Panc1 (cell line): ENCODE results near the gene GANC. TPM values are rescaled to one million over a fixed set of nuclear protein-coding genes. Genes with fewer than 3 reads are reported as not detected.

Experiments
- ATAC-seq: fragments of 200-7000 bp; cut with Tn5 transposase; 2 replicates; pipeline ENCODE4 v1.9.1; 2020; ENCODE audit warnings: mild to moderate bottlenecking, moderate library complexity
- BruUV-seq: library from RNA; stranded (reverse); fragments of 400-500 nt; replicated peaks from 2 replicates; lab custom pipeline; 2021; lab: Mats Ljungman, UMichigan
- CTCF ChIA-PET: fragments of 300-600 bp; sonication (Branson Sonifier 250); formaldehyde crosslinking; loops from one replicate; lab custom pipeline; 2022; ENCODE audit warnings: antibody characterized with exemption; lab: Charles Lee
- POLR2A ChIA-PET: fragments of 300-600 bp; sonication (Branson Sonifier 250); formaldehyde crosslinking; loops from one replicate; lab custom pipeline; 2022; ENCODE audit warnings: antibody characterized with exemption; lab: Charles Lee
- DNase-seq: peaks from one replicate; pipeline ENCODE4 v3.0.0-alpha.2; 2010; ENCODE audit warnings: low read depth, low spot score
- H3K27ac ChIP-seq: 2 replicates; pipeline ENCODE4 v1.5.1; 2011; ENCODE audit warnings: mild to moderate bottlenecking, low read length, inconsistent platforms
- H3K27me3 ChIP-seq: fragments of 200-500 bp; sonication (Bioruptor generic); 2 replicates; pipeline ENCODE4 v1.6.0; 2014; ENCODE audit warnings: low read length, inconsistent platforms; ENCODE audit not compliant: control insufficient read depth, insufficient read depth
- H3K36me3 ChIP-seq: fragments of 200-500 bp; sonication (Bioruptor generic); 2 replicates; pipeline ENCODE4 v1.5.1; 2014; ENCODE audit warnings: inconsistent platforms, mild to moderate bottlenecking, low read length, moderate library complexity; ENCODE audit not compliant: control insufficient read depth, insufficient read depth
- H3K4me1 ChIP-seq: 2 replicates; pipeline ENCODE4 v1.5.1; 2011; ENCODE audit warnings: inconsistent platforms, mild to moderate bottlenecking, low read length, moderate library complexity; ENCODE audit not compliant: control insufficient read depth, insufficient read depth
- H3K4me3 ChIP-seq, 2 experiments: 2 replicates each; pipeline ENCODE4 v1.5.1; 2011 to 2012; ENCODE audit warnings: low read depth in 2 of 2, low read length in 2 of 2, mild to moderate bottlenecking in 2 of 2, inconsistent platforms in 1 of 2, moderate library complexity in 1 of 2
- H3K9me3 ChIP-seq: fragments of 200-500 bp; sonication (Bioruptor generic); 2 replicates; pipeline ENCODE4 v1.5.1; 2014; ENCODE audit warnings: low read depth, mild to moderate bottlenecking, inconsistent platforms, low read length, moderate library complexity; ENCODE audit not compliant: control insufficient read depth, insufficient read depth
- POLR2AphosphoS5 ChIP-seq: IDR thresholded peaks from 2 replicates; pipeline ENCODE4 v1.6.1; 2012; ENCODE audit warnings: mild to moderate bottlenecking, low read depth, low read length, moderate library complexity
- SIN3A ChIP-seq: IDR thresholded peaks from 2 replicates; pipeline ENCODE4 v1.6.1; 2012; ENCODE audit warnings: low read depth, mild to moderate bottlenecking, low read length, moderate library complexity, borderline replicate concordance; ENCODE audit not compliant: insufficient read depth
- TCF7L2 ChIP-seq: IDR thresholded peaks from 2 replicates; pipeline ENCODE4 v1.6.1; 2011; ENCODE audit warnings: mild to moderate bottlenecking, low read depth, low read length, inconsistent platforms
- in situ Hi-C: cut with HindIII; loops from 2 replicates; pipeline ENCODE4 v1.10.0; 2016; ENCODE audit warnings: low sequenced_read_pairs, low pct_unique_long_range_greater_than_20kb
- intact Hi-C: fragments of 100-400 bp; cut with micrococcal nuclease; formaldehyde crosslinking; loops from one replicate; pipeline ENCODE4 v1.10.0; 2022; ENCODE audit not compliant: unreplicated experiment
- total RNA-seq: library from RNA; stranded (reverse); gene quantifications from one replicate; pipeline ENCODE4 v1.2.1, GENCODE V29; 2021; ENCODE audit not compliant: unreplicated experiment
- TF ChIP-seq, protein P1 (sequence below): fragments of 450-650 bp; IDR thresholded peaks from 2 replicates; pipeline ENCODE4 v1.5.1; 2017; ENCODE audit warnings: mild to moderate bottlenecking
- TF ChIP-seq, protein P2 (sequence below), 2 experiments: IDR thresholded peaks; 2 replicates each; pipeline ENCODE4 v1.6.1; 2011 to 2012; ENCODE audit warnings: low read depth in 2 of 2, control low read depth in 1 of 2, low read length in 1 of 2, mild to moderate bottlenecking in 1 of 2, moderate library complexity in 1 of 2; ENCODE audit not compliant: insufficient read depth in 1 of 2

The GANC gene
- total RNA-seq, 1 experiment from 2014 or later, result 21.1 TPM

DNA sequence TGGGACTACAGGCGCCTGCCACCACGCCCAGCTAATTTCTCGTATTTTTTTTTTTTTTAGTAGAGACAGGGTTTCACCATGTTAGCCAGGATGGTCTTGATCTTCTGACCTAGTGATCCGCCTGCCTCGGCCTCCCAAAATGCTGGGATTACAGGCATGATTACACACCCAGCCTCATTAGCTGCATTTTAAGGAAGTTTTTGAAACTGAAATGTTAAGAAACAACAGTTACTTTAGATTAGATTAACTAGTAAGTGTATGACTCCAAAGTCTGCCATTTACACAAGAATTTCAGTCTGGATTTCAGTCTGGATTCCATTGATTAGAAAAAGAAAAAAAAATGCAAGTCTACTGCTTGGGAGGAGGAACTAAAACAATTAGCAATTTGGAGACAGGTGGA is 40.4 kb upstream of the GANC start:
- Histone ChIP-seq H3K4me1 (no peaks in the 10 kb centered on the region), H3K36me3 (peaks cover 27% of the 10 kb centered on the region), H3K27ac (no peak overlapping the region), H3K4me3 (no peak overlapping the region), H3K9me3 (no peaks in the 10 kb centered on the region), H3K27me3 (no peaks in the 10 kb centered on the region)
- no TSS peak for BruUV-seq
- TF ChIP-seq, protein P1, sequence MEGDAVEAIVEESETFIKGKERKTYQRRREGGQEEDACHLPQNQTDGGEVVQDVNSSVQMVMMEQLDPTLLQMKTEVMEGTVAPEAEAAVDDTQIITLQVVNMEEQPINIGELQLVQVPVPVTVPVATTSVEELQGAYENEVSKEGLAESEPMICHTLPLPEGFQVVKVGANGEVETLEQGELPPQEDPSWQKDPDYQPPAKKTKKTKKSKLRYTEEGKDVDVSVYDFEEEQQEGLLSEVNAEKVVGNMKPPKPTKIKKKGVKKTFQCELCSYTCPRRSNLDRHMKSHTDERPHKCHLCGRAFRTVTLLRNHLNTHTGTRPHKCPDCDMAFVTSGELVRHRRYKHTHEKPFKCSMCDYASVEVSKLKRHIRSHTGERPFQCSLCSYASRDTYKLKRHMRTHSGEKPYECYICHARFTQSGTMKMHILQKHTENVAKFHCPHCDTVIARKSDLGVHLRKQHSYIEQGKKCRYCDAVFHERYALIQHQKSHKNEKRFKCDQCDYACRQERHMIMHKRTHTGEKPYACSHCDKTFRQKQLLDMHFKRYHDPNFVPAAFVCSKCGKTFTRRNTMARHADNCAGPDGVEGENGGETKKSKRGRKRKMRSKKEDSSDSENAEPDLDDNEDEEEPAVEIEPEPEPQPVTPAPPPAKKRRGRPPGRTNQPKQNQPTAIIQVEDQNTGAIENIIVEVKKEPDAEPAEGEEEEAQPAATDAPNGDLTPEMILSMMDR, result no peak
- TF ChIP-seq SIN3A (no peak), POLR2AphosphoS5 (no peak), TCF7L2 (no peak)
- TF ChIP-seq, protein P2, sequence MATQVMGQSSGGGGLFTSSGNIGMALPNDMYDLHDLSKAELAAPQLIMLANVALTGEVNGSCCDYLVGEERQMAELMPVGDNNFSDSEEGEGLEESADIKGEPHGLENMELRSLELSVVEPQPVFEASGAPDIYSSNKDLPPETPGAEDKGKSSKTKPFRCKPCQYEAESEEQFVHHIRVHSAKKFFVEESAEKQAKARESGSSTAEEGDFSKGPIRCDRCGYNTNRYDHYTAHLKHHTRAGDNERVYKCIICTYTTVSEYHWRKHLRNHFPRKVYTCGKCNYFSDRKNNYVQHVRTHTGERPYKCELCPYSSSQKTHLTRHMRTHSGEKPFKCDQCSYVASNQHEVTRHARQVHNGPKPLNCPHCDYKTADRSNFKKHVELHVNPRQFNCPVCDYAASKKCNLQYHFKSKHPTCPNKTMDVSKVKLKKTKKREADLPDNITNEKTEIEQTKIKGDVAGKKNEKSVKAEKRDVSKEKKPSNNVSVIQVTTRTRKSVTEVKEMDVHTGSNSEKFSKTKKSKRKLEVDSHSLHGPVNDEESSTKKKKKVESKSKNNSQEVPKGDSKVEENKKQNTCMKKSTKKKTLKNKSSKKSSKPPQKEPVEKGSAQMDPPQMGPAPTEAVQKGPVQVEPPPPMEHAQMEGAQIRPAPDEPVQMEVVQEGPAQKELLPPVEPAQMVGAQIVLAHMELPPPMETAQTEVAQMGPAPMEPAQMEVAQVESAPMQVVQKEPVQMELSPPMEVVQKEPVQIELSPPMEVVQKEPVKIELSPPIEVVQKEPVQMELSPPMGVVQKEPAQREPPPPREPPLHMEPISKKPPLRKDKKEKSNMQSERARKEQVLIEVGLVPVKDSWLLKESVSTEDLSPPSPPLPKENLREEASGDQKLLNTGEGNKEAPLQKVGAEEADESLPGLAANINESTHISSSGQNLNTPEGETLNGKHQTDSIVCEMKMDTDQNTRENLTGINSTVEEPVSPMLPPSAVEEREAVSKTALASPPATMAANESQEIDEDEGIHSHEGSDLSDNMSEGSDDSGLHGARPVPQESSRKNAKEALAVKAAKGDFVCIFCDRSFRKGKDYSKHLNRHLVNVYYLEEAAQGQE (IDR thresholded peaks at IDR 0.05; ENCODE audit: insufficient read depth in 1 of 2, low read depth in 2 of 2, low read length in 1 of 2), result no peak
- POLR2A ChIA-PET, result interaction anchor here (0.6 kb wide), 2 partner anchors 40 to 233 kb away, joined by 3 read pairs; no protein-coding TSS in a partner anchor
- in situ Hi-C loops, result no loop called here
- CTCF ChIA-PET, result no interaction called here
- ATAC-seq (no peak), DNase-seq (no peak)
- intact Hi-C loops, result no loop called here

DNA sequence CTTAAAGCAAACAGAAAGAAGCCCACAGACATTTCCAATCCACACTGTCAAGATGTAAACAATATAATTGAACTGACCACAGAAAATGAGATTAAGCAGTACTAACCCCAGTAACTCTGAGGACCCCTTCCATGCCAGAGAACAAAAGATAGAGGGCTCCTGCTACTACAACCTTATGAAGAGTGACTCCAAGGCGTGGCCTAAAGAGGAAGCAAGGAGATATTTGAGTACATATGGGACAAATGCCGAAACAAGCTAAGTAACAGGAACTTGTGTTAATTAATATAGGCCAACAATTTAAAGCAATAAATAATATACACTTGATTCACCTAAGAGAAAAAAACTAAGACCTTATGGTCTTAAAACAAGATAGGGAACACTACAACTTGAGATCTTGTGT is 39.9 kb upstream of the GANC start:
- intact Hi-C loops, result no loop called here
- in situ Hi-C loops, result no loop called here
- BruUV-seq, result no TSS peak
- DNase-seq (no peak), ATAC-seq (no peak)
- ChIA-PET POLR2A (interaction anchor here (0.6 kb wide), 2 partner anchors 41 to 232 kb away, joined by 3 read pairs; no protein-coding TSS in a partner anchor), CTCF (no interaction called here)
- no peak overlapping the region for H3K27ac ChIP-seq
- no peak overlapping the region for H3K4me3 ChIP-seq
- no peaks in the 10 kb centered on the region for H3K4me1 ChIP-seq
- TF ChIP-seq, protein P1, result no peak
- no peak for TF ChIP-seq SIN3A
- no peak for TF ChIP-seq TCF7L2
- TF ChIP-seq, protein P2 (IDR thresholded peaks at IDR 0.05; ENCODE audit: insufficient read depth in 1 of 2, low read depth in 2 of 2, low read length in 1 of 2), result no peak
- no peak for TF ChIP-seq POLR2AphosphoS5
- H3K36me3 ChIP-seq, result peaks cover 23% of the 10 kb centered on the region
- no peaks in the 10 kb centered on the region for H3K27me3 ChIP-seq
- H3K9me3 ChIP-seq, result no peaks in the 10 kb centered on the region
